ENCODE results near the gene TRIM58.

The TRIM58 gene

DNA sequence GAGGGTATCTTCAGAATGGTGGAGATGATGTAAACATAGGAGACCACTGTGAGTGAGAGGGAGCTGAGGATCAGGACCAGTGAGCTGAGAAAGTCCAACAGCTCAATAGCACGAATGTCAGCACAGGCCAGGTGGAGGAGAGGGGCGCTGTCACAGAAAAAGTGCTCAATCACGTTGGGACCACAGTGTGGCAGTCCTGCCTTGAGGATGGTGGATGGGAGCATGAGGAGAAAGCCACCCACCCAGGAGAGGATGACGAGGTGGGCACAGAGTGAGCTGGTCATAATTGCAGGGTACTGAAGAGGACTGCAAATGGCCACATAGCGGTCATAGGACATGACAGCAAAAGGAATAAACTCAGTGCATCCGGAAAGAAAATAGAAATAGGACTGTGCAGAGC, 23.4 kb upstream of the TRIM58 start:
- Histone ChIP-seq H3K9ac (ENCODE audit: insufficient read length, low read depth) (no peak overlapping the region), H3K9me3 (ENCODE audit: insufficient read depth, low read length) (no peaks in the 10 kb centered on the region), H3K4me1 (ENCODE audit: insufficient read depth, insufficient read length) (no peaks in the 10 kb centered on the region), H3K36me3 (ENCODE audit: insufficient read depth, insufficient read length, low read length) (no peaks in the 10 kb centered on the region), H3K4me3 (ENCODE audit: insufficient read length, low read depth) (no peak overlapping the region), H3K27me3 (ENCODE audit: insufficient read depth, insufficient read length) (no peaks in the 10 kb centered on the region)
- TF ChIP-seq ZNF274 (IDR thresholded peaks at IDR 0.05; ENCODE audit: low read depth, low read length) (no peak), SUZ12 (IDR thresholded peaks at IDR 0.05; ENCODE audit: extremely low read depth, insufficient read depth, insufficient read length) (no peak), YY1 (IDR thresholded peaks at IDR 0.05; ENCODE audit: insufficient read depth, insufficient read length) (no peak)
- no peak for DNase-seq (ENCODE audit: low read depth, low spot score)

DNA sequence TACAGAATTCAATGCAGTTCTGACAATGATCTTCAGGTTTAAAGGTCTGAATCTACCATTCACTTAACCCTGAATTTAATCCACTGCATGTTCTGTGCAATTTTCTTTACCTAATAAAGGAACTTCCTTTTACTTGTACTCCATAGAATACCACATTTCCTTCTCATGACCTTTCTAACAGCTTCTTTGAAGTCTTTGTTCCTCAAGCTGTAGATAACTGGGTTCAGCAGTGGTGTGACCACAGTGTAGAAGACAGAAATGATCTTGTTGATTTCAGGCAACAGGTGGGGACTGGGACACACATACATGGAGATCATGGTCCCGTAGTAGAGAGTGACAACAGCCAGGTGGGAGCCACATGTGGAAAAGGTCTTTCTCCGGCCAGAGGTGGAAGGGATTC, 16.2 kb upstream of the TRIM58 start:
- no peak overlapping the region for H3K9ac ChIP-seq (ENCODE audit: insufficient read length, low read depth)
- TF ChIP-seq SUZ12 (IDR thresholded peaks at IDR 0.05; ENCODE audit: extremely low read depth, insufficient read depth, insufficient read length) (no peak), ZNF274 (IDR thresholded peaks at IDR 0.05; ENCODE audit: low read depth, low read length) (no peak), YY1 (IDR thresholded peaks at IDR 0.05; ENCODE audit: insufficient read depth, insufficient read length) (no peak)
- H3K36me3 ChIP-seq (ENCODE audit: insufficient read depth, insufficient read length, low read length): no peaks in the 10 kb centered on the region
- no peaks in the 10 kb centered on the region for H3K27me3 ChIP-seq (ENCODE audit: insufficient read depth, insufficient read length)
- no peak for DNase-seq (ENCODE audit: low read depth, low spot score)
- H3K9me3 ChIP-seq (ENCODE audit: insufficient read depth, low read length): no peaks in the 10 kb centered on the region
- H3K4me3 ChIP-seq (ENCODE audit: insufficient read length, low read depth): no peak overlapping the region
- H3K4me1 ChIP-seq (ENCODE audit: insufficient read depth, insufficient read length): peaks cover 6% of the 10 kb centered on the region

DNA sequence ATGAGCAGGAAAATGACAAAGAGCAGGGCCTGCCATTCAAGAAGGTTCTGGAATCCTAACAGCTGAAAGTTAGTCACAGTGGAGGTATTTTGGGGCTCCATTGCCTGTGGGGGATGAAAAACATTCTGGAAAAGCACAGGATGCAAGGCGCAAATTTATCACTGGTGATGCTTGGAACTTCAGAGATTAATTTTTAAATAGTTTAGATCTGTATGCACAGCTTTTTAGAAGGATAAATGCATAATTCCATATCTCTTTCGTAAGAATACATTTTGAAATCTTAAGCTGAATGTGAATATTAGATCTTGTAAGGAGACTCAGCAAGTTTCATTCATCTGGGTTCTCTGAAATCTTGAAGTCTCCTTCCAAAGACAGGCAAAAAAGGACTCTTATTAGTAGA, 15.2 kb upstream of the TRIM58 start, which contains the start of gene OR11L1:
TSS of gene OR11L1 (minus strand) at position 101 of the 400 bp plus-strand sequence. CDS start at position 101, 0 bp downstream.
- no peak within 1 kb of the TSS for H3K4me3 ChIP-seq (ENCODE audit: insufficient read length, low read depth)
- TF ChIP-seq ZNF274 (IDR thresholded peaks at IDR 0.05; ENCODE audit: low read depth, low read length): no peak
- peaks cover 6% of the 10 kb centered on the region for H3K4me1 ChIP-seq (ENCODE audit: insufficient read depth, insufficient read length)
- H3K9me3 ChIP-seq (ENCODE audit: insufficient read depth, low read length): no peaks in the 10 kb centered on the region
- no peak within 1 kb of the TSS for H3K9ac ChIP-seq (ENCODE audit: insufficient read length, low read depth)
- DNase-seq (ENCODE audit: low read depth, low spot score): no peak
- H3K36me3 ChIP-seq (ENCODE audit: insufficient read depth, insufficient read length, low read length): no peaks in the 10 kb centered on the region
- H3K27me3 ChIP-seq (ENCODE audit: insufficient read depth, insufficient read length): no peaks in the 10 kb centered on the region

DNA sequence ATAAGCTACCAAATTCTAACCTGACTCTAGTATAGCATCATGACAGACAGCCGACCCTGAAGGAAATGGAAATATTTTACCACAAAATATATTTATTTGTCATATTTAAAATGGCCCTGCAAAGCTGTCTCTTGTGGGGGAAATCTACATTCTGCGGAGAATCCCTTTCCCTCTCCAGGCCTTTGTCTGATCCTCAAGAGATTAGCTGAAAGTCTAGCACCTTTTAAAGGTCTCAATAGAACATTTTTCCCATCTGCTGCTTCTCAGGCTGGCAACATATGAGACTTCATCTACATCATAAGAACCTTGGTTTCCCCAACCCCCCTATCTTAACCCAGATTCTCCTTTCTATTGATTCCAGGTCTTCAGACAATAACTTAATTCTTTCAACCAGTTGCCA, 13.6 kb upstream of the TRIM58 start:
- Histone ChIP-seq H3K9ac (ENCODE audit: insufficient read length, low read depth) (no peak overlapping the region), H3K27me3 (ENCODE audit: insufficient read depth, insufficient read length) (no peaks in the 10 kb centered on the region), H3K4me3 (ENCODE audit: insufficient read length, low read depth) (no peak overlapping the region), H3K36me3 (ENCODE audit: insufficient read depth, insufficient read length, low read length) (no peaks in the 10 kb centered on the region), H3K9me3 (ENCODE audit: insufficient read depth, low read length) (no peaks in the 10 kb centered on the region), H3K4me1 (ENCODE audit: insufficient read depth, insufficient read length) (peaks cover 6% of the 10 kb centered on the region)
- TF ChIP-seq YY1 (IDR thresholded peaks at IDR 0.05; ENCODE audit: insufficient read depth, insufficient read length): no peak
- TF ChIP-seq ZNF274 (IDR thresholded peaks at IDR 0.05; ENCODE audit: low read depth, low read length): no peak
- no peak for TF ChIP-seq SUZ12 (IDR thresholded peaks at IDR 0.05; ENCODE audit: extremely low read depth, insufficient read depth, insufficient read length)
- no peak for DNase-seq (ENCODE audit: low read depth, low spot score)

DNA sequence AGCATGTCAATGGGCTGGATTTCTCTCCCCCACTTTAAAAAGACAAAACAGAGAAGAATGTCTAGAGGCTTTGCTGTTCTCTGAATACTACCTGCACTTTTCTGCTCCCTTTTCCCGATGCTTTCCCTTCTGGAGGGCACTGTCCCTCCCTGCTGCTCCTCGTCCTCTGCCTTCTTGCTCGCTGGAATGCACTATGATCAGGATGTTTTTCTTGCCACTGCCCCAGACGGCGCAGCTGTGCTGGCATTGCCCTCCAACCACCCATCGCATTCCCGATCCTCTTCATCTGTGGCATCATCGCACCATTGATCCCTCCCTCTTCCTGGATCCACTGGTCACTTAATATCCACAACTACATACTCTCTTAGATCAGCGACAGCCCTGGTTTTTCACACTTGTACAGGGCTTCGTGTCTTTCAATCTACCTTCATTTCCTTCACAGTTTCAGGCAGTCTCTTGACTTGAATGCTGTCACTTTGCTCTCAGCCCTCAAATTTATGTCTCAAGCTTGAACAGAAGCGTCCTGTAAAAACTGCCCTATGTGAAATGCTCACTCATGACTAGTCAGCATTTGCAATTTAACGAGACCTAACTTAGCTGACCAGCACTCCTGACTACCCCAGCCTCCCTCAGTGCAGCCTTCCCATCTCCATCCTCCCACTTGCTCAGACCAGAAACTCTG, 11.8 kb upstream of the TRIM58 start:
- DNase-seq (ENCODE audit: low read depth, low spot score): no peak
- H3K27me3 ChIP-seq (ENCODE audit: insufficient read depth, insufficient read length): no peaks in the 10 kb centered on the region
- TF ChIP-seq SUZ12 (IDR thresholded peaks at IDR 0.05; ENCODE audit: extremely low read depth, insufficient read depth, insufficient read length): no peak
- no peak for TF ChIP-seq ZNF274 (IDR thresholded peaks at IDR 0.05; ENCODE audit: low read depth, low read length)
- H3K36me3 ChIP-seq (ENCODE audit: insufficient read depth, insufficient read length, low read length): no peaks in the 10 kb centered on the region
- H3K9ac ChIP-seq (ENCODE audit: insufficient read length, low read depth): no peak overlapping the region
- H3K4me3 ChIP-seq (ENCODE audit: insufficient read length, low read depth): no peak overlapping the region
- H3K4me1 ChIP-seq (ENCODE audit: insufficient read depth, insufficient read length): peaks cover 6% of the 10 kb centered on the region
- H3K9me3 ChIP-seq (ENCODE audit: insufficient read depth, low read length): no peaks in the 10 kb centered on the region

DNA sequence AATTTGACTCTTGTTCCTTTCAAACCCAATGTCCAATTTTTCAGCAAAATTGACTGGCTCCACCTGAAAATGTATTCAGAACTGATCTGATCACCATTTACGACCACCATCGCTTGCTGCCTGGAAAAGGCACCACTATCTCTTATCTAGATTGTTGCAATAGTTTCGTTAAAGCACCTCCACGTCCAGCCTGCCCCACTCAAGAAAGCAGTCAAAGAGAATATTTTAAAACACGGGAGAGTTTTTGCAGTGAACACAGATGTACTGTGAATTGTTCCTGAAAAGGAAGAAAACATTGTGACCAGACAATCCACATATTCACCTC, 11.3 kb upstream of the TRIM58 start:
- H3K4me3 ChIP-seq (ENCODE audit: insufficient read length, low read depth): no peak overlapping the region
- no peaks in the 10 kb centered on the region for H3K9me3 ChIP-seq (ENCODE audit: insufficient read depth, low read length)
- no peak overlapping the region for H3K9ac ChIP-seq (ENCODE audit: insufficient read length, low read depth)
- H3K4me1 ChIP-seq (ENCODE audit: insufficient read depth, insufficient read length): peaks cover 6% of the 10 kb centered on the region
- no peaks in the 10 kb centered on the region for H3K27me3 ChIP-seq (ENCODE audit: insufficient read depth, insufficient read length)
- TF ChIP-seq SUZ12 (IDR thresholded peaks at IDR 0.05; ENCODE audit: extremely low read depth, insufficient read depth, insufficient read length) (no peak), ZNF274 (IDR thresholded peaks at IDR 0.05; ENCODE audit: low read depth, low read length) (no peak), YY1 (IDR thresholded peaks at IDR 0.05; ENCODE audit: insufficient read depth, insufficient read length) (no peak)
- no peak for DNase-seq (ENCODE audit: low read depth, low spot score)
- H3K36me3 ChIP-seq (ENCODE audit: insufficient read depth, insufficient read length, low read length): no peaks in the 10 kb centered on the region

DNA sequence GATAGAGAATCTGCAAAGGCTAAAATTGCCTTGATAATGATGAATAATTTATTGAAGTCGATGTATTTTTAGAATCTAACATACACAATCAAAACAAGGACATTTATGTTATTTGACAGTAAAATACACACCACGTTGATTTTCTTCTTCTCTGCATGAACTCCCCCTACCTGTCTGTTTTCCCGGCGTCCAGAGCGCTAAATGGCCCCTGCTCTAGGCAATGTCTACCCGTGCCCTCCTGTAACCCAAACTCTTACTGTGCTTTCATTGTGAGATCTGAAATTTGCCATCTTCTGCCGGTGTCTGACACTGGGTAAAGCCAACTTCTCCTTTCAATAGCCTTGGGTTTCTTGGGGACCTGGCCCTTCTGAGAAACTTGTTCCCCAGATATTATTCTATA, 8.6 kb upstream of the TRIM58 start:
- DNase-seq (ENCODE audit: low read depth, low spot score): no peak

More for the DNA sequence above, 8.6 kb upstream of the TRIM58 start:
- no peaks in the 10 kb centered on the region for H3K9me3 ChIP-seq (ENCODE audit: insufficient read depth, low read length)
- TF ChIP-seq ZNF274 (IDR thresholded peaks at IDR 0.05; ENCODE audit: low read depth, low read length) (no peak), YY1 (IDR thresholded peaks at IDR 0.05; ENCODE audit: insufficient read depth, insufficient read length) (no peak), SUZ12 (IDR thresholded peaks at IDR 0.05; ENCODE audit: extremely low read depth, insufficient read depth, insufficient read length) (no peak)
- H3K9ac ChIP-seq (ENCODE audit: insufficient read length, low read depth): no peak overlapping the region
- no peak overlapping the region for H3K4me3 ChIP-seq (ENCODE audit: insufficient read length, low read depth)
- H3K36me3 ChIP-seq (ENCODE audit: insufficient read depth, insufficient read length, low read length): no peaks in the 10 kb centered on the region
- H3K27me3 ChIP-seq (ENCODE audit: insufficient read depth, insufficient read length): no peaks in the 10 kb centered on the region
- peaks cover 6% of the 10 kb centered on the region for H3K4me1 ChIP-seq (ENCODE audit: insufficient read depth, insufficient read length)

Measured in NT2/D1 (cell line).